Kidney (tissue), 14 donors: ENCODE measurements around the gene TMEM255B. TPM values are rescaled to one million over a fixed set of nuclear protein-coding genes. Genes with fewer than 3 reads are reported as not detected.
"Not testable (repeated sequence)": the region's sequence is repeated elsewhere in the genome, so short reads cannot be mapped to it uniquely, and the experiment has no call there.

Experiments
- DNase-seq, 5 donors: peaks; one replicate each; pipeline ENCODE4 v3.0.0-alpha.2; 2013 to 2020
- FAIRE-seq: peaks from 2 replicates; lab custom pipeline; 2012; peaks lifted over from hg19 to GRCh38; lab: Jason Lieb, UNC
- H3K27ac ChIP-seq, 2 donors: one replicate each; pipeline ENCODE4 v1.7.0; 2013; ENCODE audit warnings: low read depth in 2 of 2, low read length in 2 of 2, inconsistent platforms in 1 of 2
- H3K27me3 ChIP-seq: one replicate; pipeline ENCODE4 v1.7.1; 2013; ENCODE audit warnings: low read length, inconsistent platforms; ENCODE audit not compliant: control insufficient read depth, insufficient read depth
- H3K36me3 ChIP-seq, 3 donors: one replicate each; pipeline versions ENCODE4 v1.7.0 to v1.7.1; 2013; ENCODE audit warnings: low read length in 3 of 3, control low read depth in 1 of 3, inconsistent platforms in 1 of 3; ENCODE audit not compliant: insufficient read depth in 3 of 3, control insufficient read depth in 2 of 3
- H3K4me1 ChIP-seq, 3 donors: one replicate each; pipeline versions ENCODE4 v1.7.0 to v1.7.1; 2013; ENCODE audit warnings: low read length in 3 of 3, inconsistent platforms in 1 of 3, low read depth in 1 of 3; ENCODE audit not compliant: control insufficient read depth in 2 of 3, insufficient read depth in 2 of 3
- H3K4me3 ChIP-seq, 3 donors: one replicate each; pipeline versions ENCODE4 v1.7.0 to v1.8.1; 2013; ENCODE audit warnings: low read length in 3 of 3, control low read depth in 1 of 3, inconsistent platforms in 1 of 3
- H3K9ac ChIP-seq, 3 donors: one replicate each; pipeline versions ENCODE4 v1.7.0 to v1.7.1; 2013; ENCODE audit warnings: low read length in 3 of 3, control low read depth in 1 of 3, inconsistent platforms in 1 of 3
- H3K9me3 ChIP-seq, 3 donors: one replicate each; pipeline versions ENCODE4 v1.7.0 to v1.7.1; 2013; ENCODE audit warnings: low read length in 3 of 3, control low read depth in 1 of 3, inconsistent platforms in 1 of 3; ENCODE audit not compliant: control insufficient read depth in 2 of 3, insufficient read depth in 1 of 3
- intact Hi-C: fragments of 100-400 bp; cut with DNase I; formaldehyde crosslinking; loops from one replicate; pipeline ENCODE4 v1.11.1; 2022
- polyA plus RNA-seq: library from polyadenylated mRNA; stranded (reverse); fragments of 350-450 nt; fragmentation: Illumina TruSeq; extraction: RNeasy Lipid Tissue Mini Kit (QIAGEN cat#74804); gene quantifications from one replicate; pipeline ENCODE4 v1.2.3, GENCODE V29; 2014; ENCODE audit warnings: low read depth, low replicate concordance; ENCODE audit not compliant: insufficient read depth
- total RNA-seq: library from RNA; stranded (reverse); fragmentation: NEBNext Ultra II Directional; extraction: Animal tissue kit (Norgen Biotek cat#: 25700); gene quantifications from one replicate; pipeline ENCODE4 v1.2.1, GENCODE V29; 2021
- TF ChIP-seq, protein P1 (sequence below): IDR thresholded peaks from 3 replicates; pipeline ENCODE4 v1.5.1; 2012; ENCODE audit warnings: mild to moderate bottlenecking, moderate library complexity, borderline replicate concordance; ENCODE audit not compliant: insufficient read depth; ENCODE audit errors: extremely low read depth
- donor health status: control.
- donor health status: control.
- donor health status: control.
- donor health status: control.
- donor health status: control.
- donor health status: DM: yes; HTN: yes; CAD: no.
- donor health status: Normal renal cell carcinoma (clear cell type).

TMEM255B gene
- total and polyA plus RNA-seq, 2 donors from 2014 or later, result 11.9 to 29.3 TPM

DNA sequence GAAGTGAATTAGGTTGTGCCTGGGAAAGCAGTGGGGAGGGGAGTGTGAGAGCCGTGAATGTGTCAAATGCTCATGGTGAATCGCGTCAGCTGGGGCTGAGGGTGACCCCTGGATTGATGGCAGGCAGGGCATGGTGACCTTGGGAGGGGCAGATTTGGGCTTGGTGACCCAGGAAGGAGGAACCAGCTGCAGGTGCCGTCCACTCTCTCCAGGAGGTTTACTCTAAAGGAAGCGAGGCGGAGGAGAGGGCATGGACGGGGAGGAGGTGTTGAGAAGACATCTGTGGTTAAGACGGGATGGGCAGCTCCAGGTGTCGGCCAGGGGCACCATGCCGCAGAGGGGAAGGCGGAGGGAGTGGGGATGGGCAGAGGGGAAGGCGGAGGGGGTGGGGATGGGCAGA is 28.7 kb downstream of the TMEM255B start:
- Histone ChIP-seq H3K9me3 (no peaks in the 10 kb centered on the region), H3K9ac (no peak overlapping the region), H3K36me3 (no peaks in the 10 kb centered on the region), H3K27me3 (no peaks in the 10 kb centered on the region), H3K4me3 (no peak overlapping the region), H3K27ac (no peak overlapping the region), H3K4me1 (no peaks in the 10 kb centered on the region)
- intact Hi-C loops, result no loop called here
- peak in 1 of 5 donors; percentile 13 for DNase-seq
- no peak for FAIRE-seq
- TF ChIP-seq, protein P1, sequence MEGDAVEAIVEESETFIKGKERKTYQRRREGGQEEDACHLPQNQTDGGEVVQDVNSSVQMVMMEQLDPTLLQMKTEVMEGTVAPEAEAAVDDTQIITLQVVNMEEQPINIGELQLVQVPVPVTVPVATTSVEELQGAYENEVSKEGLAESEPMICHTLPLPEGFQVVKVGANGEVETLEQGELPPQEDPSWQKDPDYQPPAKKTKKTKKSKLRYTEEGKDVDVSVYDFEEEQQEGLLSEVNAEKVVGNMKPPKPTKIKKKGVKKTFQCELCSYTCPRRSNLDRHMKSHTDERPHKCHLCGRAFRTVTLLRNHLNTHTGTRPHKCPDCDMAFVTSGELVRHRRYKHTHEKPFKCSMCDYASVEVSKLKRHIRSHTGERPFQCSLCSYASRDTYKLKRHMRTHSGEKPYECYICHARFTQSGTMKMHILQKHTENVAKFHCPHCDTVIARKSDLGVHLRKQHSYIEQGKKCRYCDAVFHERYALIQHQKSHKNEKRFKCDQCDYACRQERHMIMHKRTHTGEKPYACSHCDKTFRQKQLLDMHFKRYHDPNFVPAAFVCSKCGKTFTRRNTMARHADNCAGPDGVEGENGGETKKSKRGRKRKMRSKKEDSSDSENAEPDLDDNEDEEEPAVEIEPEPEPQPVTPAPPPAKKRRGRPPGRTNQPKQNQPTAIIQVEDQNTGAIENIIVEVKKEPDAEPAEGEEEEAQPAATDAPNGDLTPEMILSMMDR, result no peak

DNA sequence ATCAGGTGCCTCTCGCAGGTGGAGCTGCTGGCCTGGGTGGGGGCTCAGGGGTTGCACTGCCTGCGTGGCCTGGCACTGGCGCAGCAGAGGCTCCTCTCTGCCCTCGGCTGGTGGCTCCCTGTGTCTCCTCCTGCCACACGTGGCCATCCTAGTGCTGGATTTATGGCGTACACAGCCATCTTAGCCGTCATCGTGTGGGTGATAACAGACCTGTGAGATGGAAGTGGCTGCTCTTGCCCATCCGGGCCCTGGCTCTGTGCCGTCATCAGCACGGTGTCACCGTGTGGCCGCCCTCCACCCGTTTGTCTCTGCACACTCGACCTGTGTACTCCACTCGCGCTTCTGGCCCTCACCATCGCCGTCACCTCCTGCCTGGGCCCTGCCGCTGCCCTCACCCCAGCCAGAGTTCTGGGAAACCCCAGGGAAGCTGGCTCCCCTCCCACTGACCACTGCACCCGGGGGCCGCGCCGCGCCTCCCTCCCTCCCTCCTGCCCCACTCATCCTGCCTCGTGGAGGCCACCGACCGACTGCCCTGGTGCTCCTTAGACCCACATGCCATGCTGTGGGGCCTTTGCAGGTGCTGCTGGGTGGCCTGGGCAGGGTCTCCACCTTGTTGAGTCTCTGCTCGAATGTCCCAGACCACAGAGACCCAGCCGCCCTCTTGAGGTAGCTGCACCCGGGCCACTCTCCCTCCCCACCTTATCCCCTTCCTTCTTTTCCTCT is 29.5 kb downstream of the TMEM255B start:
- intact Hi-C loops, result no loop called here
- no peaks in the 10 kb centered on the region for H3K27me3 ChIP-seq
- DNase-seq, result peak in 1 of 5 donors; percentile 28

DNA sequence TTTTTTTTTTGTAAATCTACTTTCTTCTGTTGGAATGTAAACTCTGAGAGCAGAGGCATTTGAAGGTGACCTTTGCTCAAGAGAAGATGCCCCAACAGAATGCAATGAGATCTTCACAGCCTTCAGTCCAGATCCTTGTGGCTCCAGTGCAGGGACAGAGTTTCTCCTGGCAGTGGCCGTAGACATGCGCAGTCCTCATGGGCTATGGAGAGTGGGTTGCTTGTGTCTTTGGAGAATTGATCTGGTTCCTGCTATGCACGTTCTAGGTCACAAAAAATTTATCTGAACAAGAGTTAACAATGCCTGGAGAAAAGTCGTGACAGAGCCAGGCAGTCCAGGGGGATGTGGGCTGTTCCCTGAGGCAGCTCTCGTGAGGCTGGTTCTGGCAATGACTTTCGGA is 30.1 kb downstream of the TMEM255B start:
- no peak overlapping the region for H3K4me3 ChIP-seq
- FAIRE-seq (no peak), DNase-seq (no peak)
- no peaks in the 10 kb centered on the region for H3K36me3 ChIP-seq
- H3K27me3 ChIP-seq, result no peaks in the 10 kb centered on the region
- no peaks in the 10 kb centered on the region for H3K4me1 ChIP-seq
- no peaks in the 10 kb centered on the region for H3K9me3 ChIP-seq
- intact Hi-C loops, result no loop called here
- no peak overlapping the region for H3K9ac ChIP-seq
- no peak overlapping the region for H3K27ac ChIP-seq
- TF ChIP-seq, protein P1, result no peak

More for the DNA sequence above, 29.5 kb downstream of the TMEM255B start:
- Histone ChIP-seq H3K4me3 (no peak overlapping the region), H3K9ac (no peak overlapping the region), H3K4me1 (no peaks in the 10 kb centered on the region), H3K27ac (no peak overlapping the region), H3K9me3 (no peaks in the 10 kb centered on the region), H3K36me3 (no peaks in the 10 kb centered on the region)
- TF ChIP-seq, protein P1, result no peak
- FAIRE-seq, result no peak

DNA sequence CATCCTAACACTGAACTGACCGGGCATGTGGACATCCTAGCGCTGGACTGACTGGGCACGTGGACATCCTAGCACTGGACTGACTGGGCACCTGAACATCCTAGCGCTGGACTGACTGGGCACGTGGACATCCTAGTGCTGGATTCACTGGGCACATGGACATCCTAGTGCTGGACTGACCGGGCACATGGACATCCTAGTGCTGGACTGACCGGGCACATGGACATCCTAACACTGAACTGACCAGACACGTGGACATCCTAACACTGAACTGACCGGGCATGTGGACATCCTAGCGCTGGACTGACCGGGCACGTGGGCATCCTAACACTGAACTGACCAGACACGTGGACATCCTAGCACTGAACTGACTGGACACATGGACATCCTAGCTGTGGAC is 30.9 kb downstream of the TMEM255B start:
- H3K4me3 ChIP-seq, H3K9me3 ChIP-seq, H3K9ac ChIP-seq, FAIRE-seq, intact Hi-C loops, H3K27ac ChIP-seq, H3K36me3 ChIP-seq, H3K4me1 ChIP-seq, H3K27me3 ChIP-seq: not testable (repeated sequence)
- peak in 1 of 5 donors; percentile 5 for DNase-seq
